ENCODE results near the gene C2orf49.
A peak's percentile ranks its signal among the peaks of the same experiment; 100 is the strongest.
"Not testable (repeated sequence)": the region's sequence is repeated elsewhere in the genome, so short reads cannot be mapped to it uniquely, and the experiment has no call there.

Gene C2orf49

DNA sequence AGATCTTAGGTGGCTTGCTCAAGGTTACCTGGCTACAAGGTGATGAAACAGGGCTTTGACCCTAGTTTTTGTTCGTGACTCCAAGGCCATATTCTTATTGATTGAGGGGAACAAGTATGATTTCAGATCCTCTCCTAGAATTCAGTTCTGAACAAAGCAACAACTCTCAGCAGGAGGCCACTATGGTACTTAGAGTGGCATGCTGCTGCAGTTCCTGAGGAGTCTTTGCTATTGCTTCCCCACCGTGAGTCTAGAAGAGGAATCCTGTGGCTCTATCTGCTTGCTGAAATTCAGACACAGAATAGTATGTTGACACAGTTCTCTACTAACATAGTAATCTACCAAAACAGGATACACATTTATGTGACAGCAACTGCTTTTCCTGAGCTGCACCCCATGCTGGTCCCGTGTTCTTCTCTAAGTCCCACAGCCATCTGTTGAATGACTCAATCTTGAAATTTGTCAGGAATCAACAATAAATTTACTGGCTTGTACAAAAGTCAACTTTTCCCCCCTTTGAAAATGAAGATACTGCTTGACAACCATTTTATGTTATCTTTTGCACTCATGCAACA is 11.9 kb upstream of the C2orf49 start:
- Histone ChIP-seq H3K9me3 (no peaks in the 10 kb centered on the region), H3K27ac (peak overlapping the region; percentile 79), H3K4me3 (ENCODE audit: low read depth in 1 of 2, low read length in 1 of 2) (no peak overlapping the region), H3K36me3 (no peaks in the 10 kb centered on the region), H3K27me3 (no peaks in the 10 kb centered on the region), H3K4me1 (ENCODE audit: control insufficient read depth in 1 of 2, insufficient read depth in 1 of 2, low read depth in 1 of 2, low read length in 1 of 2) (peaks cover 67 to 74% of the 10 kb centered on the region in 2 experiments)
- TF ChIP-seq, protein P1, sequence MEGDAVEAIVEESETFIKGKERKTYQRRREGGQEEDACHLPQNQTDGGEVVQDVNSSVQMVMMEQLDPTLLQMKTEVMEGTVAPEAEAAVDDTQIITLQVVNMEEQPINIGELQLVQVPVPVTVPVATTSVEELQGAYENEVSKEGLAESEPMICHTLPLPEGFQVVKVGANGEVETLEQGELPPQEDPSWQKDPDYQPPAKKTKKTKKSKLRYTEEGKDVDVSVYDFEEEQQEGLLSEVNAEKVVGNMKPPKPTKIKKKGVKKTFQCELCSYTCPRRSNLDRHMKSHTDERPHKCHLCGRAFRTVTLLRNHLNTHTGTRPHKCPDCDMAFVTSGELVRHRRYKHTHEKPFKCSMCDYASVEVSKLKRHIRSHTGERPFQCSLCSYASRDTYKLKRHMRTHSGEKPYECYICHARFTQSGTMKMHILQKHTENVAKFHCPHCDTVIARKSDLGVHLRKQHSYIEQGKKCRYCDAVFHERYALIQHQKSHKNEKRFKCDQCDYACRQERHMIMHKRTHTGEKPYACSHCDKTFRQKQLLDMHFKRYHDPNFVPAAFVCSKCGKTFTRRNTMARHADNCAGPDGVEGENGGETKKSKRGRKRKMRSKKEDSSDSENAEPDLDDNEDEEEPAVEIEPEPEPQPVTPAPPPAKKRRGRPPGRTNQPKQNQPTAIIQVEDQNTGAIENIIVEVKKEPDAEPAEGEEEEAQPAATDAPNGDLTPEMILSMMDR (IDR thresholded peaks at IDR 0.05): no peak

DNA sequence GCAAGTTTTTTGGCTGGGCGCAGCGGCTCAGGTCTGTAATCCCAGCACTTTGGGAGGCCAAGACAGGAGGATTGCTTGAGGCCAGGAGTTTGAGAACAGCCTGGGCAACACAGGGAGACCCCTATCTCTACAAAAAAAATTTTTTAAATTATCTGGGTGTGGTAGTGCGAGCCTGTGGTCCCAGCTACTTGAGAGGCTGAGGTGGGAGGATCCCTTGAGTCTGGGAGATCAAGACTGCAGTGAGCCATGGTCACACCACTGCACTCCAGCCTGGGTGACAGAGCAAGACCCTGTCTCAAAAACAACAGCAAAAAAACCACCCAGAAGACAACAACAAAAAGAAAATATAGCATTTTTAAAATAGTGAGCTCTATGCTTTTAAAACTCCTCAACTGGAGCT is 10.1 kb upstream of the C2orf49 start:
- not testable (repeated sequence) for H3K27me3 ChIP-seq; H3K4me3 ChIP-seq (ENCODE audit: low read depth in 1 of 2, low read length in 1 of 2); H3K36me3 ChIP-seq; H3K9me3 ChIP-seq
- H3K4me1 ChIP-seq (ENCODE audit: control insufficient read depth in 1 of 2, insufficient read depth in 1 of 2, low read depth in 1 of 2, low read length in 1 of 2): peaks cover 69 to 74% of the 10 kb centered on the region in 2 experiments
- peak overlapping the region; percentile 77 for H3K27ac ChIP-seq

DNA sequence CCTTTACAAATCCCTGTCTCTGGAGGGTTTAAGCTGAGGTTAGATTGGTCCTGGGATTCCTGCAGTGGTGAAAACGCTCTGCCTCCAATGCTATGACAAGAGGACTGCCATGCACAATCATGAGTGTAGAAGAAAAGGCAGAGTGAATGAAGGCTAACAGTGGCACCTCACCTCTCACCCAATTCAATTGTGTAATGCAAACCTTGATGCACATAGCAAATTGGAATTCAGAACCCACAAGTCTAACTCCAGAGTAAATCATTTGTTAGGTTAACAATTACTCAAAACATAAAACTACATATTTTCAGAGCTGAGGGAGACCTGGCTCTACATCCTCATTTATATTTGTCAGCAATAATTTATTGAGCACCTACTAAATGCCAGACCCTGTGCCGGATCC is 9.7 kb upstream of the C2orf49 start:
- Histone ChIP-seq H3K36me3 (no peaks in the 10 kb centered on the region), H3K4me3 (ENCODE audit: low read depth in 1 of 2, low read length in 1 of 2) (no peak overlapping the region), H3K4me1 (ENCODE audit: control insufficient read depth in 1 of 2, insufficient read depth in 1 of 2, low read depth in 1 of 2, low read length in 1 of 2) (peaks cover 67 to 71% of the 10 kb centered on the region in 2 experiments), H3K27me3 (no peaks in the 10 kb centered on the region), H3K9me3 (no peaks in the 10 kb centered on the region), H3K27ac (peak overlapping the region; percentile 77)
- TF ChIP-seq, protein P1 (IDR thresholded peaks at IDR 0.05): no peak

DNA sequence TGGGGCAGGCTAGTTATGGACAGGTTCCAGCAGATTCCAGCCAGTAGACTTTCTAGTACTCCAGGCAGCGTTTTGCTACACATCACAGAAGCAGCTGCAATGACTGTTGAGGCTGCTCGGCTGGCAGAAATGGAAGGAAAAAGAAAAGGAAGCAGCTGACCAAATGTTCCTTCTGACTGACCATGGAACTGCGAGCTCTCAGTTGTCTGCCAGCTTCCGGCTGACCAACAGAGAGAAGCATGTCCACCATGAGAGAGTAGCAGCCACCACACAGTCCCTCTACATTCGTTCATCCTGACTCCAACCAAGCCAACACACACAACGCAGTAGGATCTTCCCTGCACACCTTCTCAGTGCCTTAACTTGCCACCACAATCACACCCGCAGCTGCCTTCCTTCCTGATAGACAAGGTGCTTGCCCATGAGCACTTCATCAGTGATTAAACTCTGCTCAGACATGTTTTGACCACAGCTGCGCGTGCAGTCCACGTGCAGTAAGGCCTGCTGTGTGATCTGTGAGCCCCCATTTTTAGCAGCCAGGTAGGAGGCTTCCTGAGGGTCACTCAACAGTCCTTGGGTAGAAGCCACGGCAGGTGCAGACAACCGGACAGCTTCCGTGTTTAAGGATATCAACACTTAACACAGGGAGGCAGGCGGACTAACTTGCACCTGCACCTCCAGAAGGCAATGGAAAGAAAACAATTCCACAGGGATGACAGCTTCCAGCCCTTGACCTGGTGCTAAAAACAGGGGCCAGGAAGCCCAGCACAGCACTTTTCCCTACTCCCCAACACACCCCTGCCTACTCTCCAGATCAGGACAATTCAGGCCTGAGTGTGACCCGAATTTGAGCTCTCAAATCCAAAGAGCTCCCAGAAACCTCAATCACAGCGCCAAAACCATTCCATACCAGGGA is 8.8 kb upstream of the C2orf49 start:
- H3K4me3 ChIP-seq (ENCODE audit: low read depth in 1 of 2, low read length in 1 of 2): peak overlapping the region; percentile 53 to 64

DNA sequence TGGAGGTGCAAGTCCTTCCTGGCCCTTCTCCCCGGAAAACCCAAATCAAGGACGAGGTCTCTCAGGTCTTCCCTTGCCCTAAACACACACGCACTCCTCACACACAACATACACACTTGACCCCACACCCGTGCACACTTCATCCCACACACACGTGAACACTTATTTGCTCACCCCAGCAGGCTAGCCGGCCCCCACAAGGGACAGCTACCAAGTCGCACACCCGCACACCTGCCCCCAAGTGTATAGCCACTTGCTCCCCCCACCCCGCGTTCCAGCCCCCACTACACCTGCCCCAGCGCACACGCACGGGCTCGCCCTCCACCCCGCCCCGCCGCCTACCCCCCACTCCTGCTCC is 8.2 kb upstream of the C2orf49 start:
- no peaks in the 10 kb centered on the region for H3K27me3 ChIP-seq
- H3K36me3 ChIP-seq: no peaks in the 10 kb centered on the region
- H3K27ac ChIP-seq: peak overlapping the region; percentile 77
- H3K9me3 ChIP-seq: no peaks in the 10 kb centered on the region
- TF ChIP-seq, protein P1 (IDR thresholded peaks at IDR 0.05): no peak
- H3K4me3 ChIP-seq (ENCODE audit: low read depth in 1 of 2, low read length in 1 of 2): peak overlapping the region; percentile 53 to 64
- H3K4me1 ChIP-seq (ENCODE audit: control insufficient read depth in 1 of 2, insufficient read depth in 1 of 2, low read depth in 1 of 2, low read length in 1 of 2): peaks cover 53 to 56% of the 10 kb centered on the region in 2 experiments

More for the DNA sequence above, 8.8 kb upstream of the C2orf49 start:
- no peaks in the 10 kb centered on the region for H3K27me3 ChIP-seq
- no peaks in the 10 kb centered on the region for H3K9me3 ChIP-seq
- H3K4me1 ChIP-seq (ENCODE audit: control insufficient read depth in 1 of 2, insufficient read depth in 1 of 2, low read depth in 1 of 2, low read length in 1 of 2): peaks cover 59 to 62% of the 10 kb centered on the region in 2 experiments
- H3K27ac ChIP-seq: peak overlapping the region; percentile 77
- H3K36me3 ChIP-seq: no peaks in the 10 kb centered on the region
- TF ChIP-seq, protein P1 (IDR thresholded peaks at IDR 0.05): no peak

Data from neutrophil (primary cell).